GM12874 (cell line): Measurements from ENCODE around the gene OSBPL9.

Experiments
- TF ChIP-seq, protein P1 (sequence below): IDR thresholded peaks from 2 replicates; pipeline ENCODE4 v1.5.1; 2011; ENCODE audit warnings: low read depth, mild to moderate bottlenecking, control low read depth, low read length, moderate library complexity; ENCODE audit not compliant: insufficient read depth

The OSBPL9 gene

DNA sequence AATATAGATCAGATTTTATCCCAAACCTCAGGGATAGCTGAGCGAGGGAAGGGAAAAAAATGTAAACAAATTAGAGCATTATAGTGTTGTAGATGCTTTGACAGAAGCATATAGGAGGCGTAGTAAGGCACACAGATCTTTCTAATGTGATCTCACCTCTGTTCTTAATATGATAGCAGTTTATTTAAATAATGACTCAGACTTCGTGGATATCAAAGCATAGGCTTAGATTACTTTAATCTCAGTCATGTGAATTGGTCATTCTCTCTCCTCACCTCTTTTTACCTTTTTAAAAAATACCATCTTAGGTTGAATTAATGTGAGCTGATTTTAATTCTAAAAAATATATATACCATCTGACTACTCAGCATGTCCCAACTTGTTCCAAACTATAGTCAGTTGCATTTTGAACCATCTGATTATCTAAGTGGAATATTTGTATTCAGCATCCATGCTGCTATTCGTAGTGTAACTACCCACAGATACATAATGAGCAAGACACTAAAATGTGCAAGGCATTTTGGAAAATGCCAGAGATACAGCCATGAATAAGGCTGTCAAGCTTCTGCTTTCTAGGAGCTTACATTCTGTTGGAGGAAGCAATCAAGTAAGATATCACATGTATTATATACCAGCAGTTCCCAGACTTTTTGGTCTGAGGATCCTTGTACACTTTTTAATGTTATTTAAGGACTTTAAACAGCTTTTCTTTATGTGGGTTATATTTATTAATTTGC is 76.7 kb downstream of the OSBPL9 start:
- TF ChIP-seq, protein P1, sequence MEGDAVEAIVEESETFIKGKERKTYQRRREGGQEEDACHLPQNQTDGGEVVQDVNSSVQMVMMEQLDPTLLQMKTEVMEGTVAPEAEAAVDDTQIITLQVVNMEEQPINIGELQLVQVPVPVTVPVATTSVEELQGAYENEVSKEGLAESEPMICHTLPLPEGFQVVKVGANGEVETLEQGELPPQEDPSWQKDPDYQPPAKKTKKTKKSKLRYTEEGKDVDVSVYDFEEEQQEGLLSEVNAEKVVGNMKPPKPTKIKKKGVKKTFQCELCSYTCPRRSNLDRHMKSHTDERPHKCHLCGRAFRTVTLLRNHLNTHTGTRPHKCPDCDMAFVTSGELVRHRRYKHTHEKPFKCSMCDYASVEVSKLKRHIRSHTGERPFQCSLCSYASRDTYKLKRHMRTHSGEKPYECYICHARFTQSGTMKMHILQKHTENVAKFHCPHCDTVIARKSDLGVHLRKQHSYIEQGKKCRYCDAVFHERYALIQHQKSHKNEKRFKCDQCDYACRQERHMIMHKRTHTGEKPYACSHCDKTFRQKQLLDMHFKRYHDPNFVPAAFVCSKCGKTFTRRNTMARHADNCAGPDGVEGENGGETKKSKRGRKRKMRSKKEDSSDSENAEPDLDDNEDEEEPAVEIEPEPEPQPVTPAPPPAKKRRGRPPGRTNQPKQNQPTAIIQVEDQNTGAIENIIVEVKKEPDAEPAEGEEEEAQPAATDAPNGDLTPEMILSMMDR = no peak

DNA sequence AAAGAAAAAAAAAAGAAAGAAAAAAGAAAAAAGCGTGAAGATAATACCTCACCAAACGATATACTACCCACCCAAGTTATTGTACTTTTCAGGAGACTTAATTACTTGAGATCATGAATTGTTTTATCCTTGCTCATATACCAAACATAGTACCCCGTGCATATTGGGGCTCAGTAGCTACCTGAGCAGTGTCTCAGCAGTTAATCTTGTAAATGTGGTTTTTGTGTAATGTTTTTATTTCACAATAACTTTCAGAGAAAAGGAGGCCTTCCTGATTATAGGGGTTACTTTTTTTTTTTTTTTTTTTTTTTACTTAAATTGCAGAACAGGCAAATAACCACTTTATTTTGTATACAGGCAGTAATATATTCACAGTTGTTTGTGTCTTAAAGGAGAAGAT is 80.3 kb downstream of the OSBPL9 start:
- TF ChIP-seq, protein P1 = no peak

DNA sequence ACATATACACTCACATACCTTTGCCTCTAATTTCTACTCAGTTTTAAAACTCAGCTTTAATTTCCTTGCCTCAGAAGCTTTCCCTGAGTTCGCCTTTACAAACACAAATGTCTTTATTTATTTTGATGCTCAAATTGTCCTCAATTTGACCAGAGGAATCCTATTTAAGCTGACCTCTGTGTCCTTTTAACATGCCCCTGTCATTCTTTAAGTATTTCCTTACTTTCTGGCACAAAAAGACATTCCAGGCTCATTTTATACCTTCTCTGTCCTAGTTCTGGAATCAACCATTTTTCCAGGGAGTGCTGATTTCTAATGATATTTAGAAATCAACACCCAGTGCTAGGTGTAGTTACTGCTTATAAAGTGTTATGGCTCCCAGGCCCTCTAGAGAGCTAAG is 82.5 kb downstream of the OSBPL9 start:
- TF ChIP-seq, protein P1 = no peak

DNA sequence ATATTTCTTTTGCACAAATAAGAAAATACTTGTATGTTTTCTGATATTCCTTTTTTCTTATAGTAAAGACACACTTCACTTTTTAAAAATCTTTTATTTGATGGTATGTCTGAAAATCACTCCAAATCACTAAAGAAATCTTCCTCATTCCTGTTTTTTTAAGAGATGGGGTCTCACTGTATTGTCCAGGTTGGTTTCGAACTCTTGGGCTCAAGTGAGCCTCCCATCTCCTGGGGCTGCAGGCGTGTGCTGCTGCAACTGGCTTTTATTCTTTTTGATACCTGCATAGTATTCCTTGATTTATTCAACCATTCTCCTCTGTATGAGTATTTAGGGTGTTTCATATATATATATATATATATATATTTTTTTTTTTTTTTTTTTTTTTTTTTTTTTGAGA is 88.1 kb downstream of the OSBPL9 start:
- TF ChIP-seq, protein P1 = no peak

DNA sequence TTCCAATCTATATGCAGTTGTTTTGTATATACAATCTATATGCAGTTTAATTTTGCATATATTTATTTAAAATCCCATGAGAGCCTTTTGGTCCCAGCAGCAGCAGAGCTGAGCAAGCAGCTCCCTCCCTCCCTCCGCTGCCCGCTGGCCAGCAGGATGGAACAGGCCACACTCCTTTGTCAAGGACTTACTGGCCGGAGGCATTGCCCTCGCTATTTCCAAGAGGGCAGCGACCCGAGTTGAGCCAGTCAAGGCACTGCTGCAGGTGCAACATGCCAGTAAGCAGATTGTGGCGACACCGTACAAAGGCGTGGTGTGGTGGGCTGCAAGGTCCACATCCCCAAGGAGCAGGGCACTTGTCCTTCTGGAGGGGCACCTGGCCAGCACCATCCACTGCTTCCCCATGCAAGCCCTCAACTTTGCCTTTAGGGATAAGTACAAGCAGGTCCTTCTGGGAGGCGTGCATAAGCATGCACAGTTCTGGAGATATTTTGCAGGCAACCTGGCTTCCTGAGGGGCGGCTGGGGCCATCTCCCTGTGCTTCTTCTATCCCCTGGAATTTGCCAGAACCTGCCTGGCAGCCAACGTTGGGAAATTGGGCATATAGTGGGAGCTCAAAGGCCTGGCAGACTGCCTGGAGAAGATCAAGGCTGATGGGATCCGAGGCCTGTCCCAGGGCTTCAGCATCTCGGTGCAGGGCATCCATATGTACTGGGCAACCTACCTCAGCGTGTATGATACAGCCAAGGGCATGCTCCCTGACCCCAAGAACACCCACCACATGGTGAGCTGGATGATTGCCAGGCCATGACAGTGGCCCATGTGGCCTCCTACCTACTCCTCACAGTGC is 92.2 kb downstream of the OSBPL9 start:
- TF ChIP-seq, protein P1 = no peak

DNA sequence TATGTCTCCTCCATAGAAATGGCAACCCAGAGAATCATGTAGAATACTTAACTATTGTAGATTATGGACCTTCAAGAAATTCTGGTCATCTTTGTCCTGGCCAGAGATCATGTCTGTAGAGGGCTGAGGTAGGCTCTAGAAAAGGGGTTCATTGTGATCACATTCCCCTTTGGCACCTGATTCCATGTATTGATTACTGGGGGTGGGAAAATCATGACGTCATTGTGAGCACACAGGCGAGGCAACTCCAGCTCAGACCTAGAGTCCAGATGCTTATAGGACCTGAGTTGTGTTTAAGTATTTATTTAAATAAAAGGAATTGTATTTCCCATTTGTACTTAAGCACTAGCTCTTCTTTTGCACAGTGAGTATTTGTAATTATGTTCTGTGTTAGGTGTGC is 93.1 kb downstream of the OSBPL9 start:
- TF ChIP-seq, protein P1 = no peak

DNA sequence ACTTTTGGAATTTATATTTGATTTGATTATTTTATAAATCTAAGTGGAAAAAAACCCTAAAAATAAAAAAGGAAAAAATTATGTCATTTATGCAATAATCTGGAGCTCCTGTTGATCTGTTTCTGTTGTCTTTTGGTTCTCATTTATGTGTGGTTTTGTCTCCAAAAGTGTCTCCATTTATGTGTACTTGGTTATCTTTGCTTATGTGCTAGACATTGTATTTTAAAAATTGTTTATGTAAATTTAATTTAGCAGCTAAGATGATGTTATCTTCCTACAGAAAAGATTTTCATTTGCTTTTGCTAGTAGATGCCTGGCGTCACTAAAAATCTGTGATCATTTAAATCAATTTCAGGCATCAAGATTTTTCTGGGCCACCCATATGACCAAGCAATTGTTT is 95.7 kb downstream of the OSBPL9 start:
- TF ChIP-seq, protein P1 = no peak
